HG03060 (cell line): ENCODE data around the gene ESPNL.
"Not testable (repeated sequence)": the region's sequence is repeated elsewhere in the genome, so short reads cannot be mapped to it uniquely, and the experiment has no call there.

Source experiments
- ATAC-seq: cut with Tn5 transposase; IDR thresholded peaks from one replicate; pipeline ENCODE4 v1.9.1; 2021; ENCODE audit warnings: low read depth, moderate number of reproducible peaks; ENCODE audit not compliant: unreplicated experiment

ESPNL gene

GRCh38 chr2:238100049-238100820 lies at the start of gene ESPNL:
TSS of gene ESPNL (plus strand) at chr2:238100340. CDS start at chr2:238100420, 80 bp downstream.
- ATAC-seq: no peak

- ATAC-seq: no peak
Measured at GRCh38 chr2:238053191-238053776, 46.9 kb upstream of the ESPNL start.

- ATAC-seq: no peak
Measured at GRCh38 chr2:238055841-238056240, 44.3 kb upstream of the ESPNL start.

- ATAC-seq: not testable (repeated sequence)
Measured at GRCh38 chr2:238057696-238058575, 42.2 kb upstream of the ESPNL start.

GRCh38 chr2:238059505-238059904 lies 40.6 kb upstream of the ESPNL start:
- no peak for ATAC-seq

- ATAC-seq: no peak
Measured at GRCh38 chr2:238060096-238060541, 40.0 kb upstream of the ESPNL start.

- ATAC-seq: peak; percentile 63
Measured at GRCh38 chr2:238060542-238061314, 39.4 kb upstream of the ESPNL start, which contains the start of gene SCLY. TSS of gene SCLY (plus strand) at chr2:238061001. CDS start at chr2:238061055, 54 bp downstream.

- no peak for ATAC-seq
Measured at GRCh38 chr2:238061315-238062202, 38.6 kb upstream of the ESPNL start.

GRCh38 chr2:238063414-238064189 lies 36.5 kb upstream of the ESPNL start:
- ATAC-seq: no peak

- ATAC-seq: no peak
Measured at GRCh38 chr2:238064376-238064775, 35.8 kb upstream of the ESPNL start.

GRCh38 chr2:238065071-238065846 lies 34.9 kb upstream of the ESPNL start:
- no peak for ATAC-seq

- ATAC-seq: no peak
Measured at GRCh38 chr2:238066218-238066617, 33.9 kb upstream of the ESPNL start.

- not testable (repeated sequence) for ATAC-seq
Measured at GRCh38 chr2:238066718-238067117, 33.4 kb upstream of the ESPNL start.

GRCh38 chr2:238067939-238068338 lies 32.2 kb upstream of the ESPNL start:
- no peak for ATAC-seq

- no peak for ATAC-seq
Measured at GRCh38 chr2:238069021-238069709, 31.0 kb upstream of the ESPNL start.

- ATAC-seq: no peak
Measured at GRCh38 chr2:238069877-238070276, 30.3 kb upstream of the ESPNL start.

- ATAC-seq: no peak
Measured at GRCh38 chr2:238075397-238075796, 24.7 kb upstream of the ESPNL start.
